ACC112 (cell line): ENCODE results near the gene FTCDNL1.

Experiments used
- H2AFZ ChIP-seq: fragments of 200-600 bp; sonication (generic); one replicate; pipeline ENCODE4 v1.6.0; 2017; ENCODE audit warnings: antibody characterized with exemption, low read length; ENCODE audit not compliant: unreplicated experiment
- H3K27ac ChIP-seq: fragments of 200-600 bp; sonication (generic); 2 replicates; pipeline ENCODE4 v1.5.1; 2014; ENCODE audit warnings: low read depth, mild to moderate bottlenecking, antibody characterized with exemption, low read length, moderate library complexity
- H3K27me3 ChIP-seq: fragments of 200-600 bp; sonication (generic); 2 replicates; pipeline ENCODE4 v1.6.1; 2014; ENCODE audit warnings: mild to moderate bottlenecking, antibody characterized with exemption, low read length, moderate library complexity, mixed read lengths; ENCODE audit not compliant: insufficient read depth
- H3K36me3 ChIP-seq: fragments of 200-600 bp; sonication (generic); 2 replicates; pipeline ENCODE4 v1.6.1; 2016; ENCODE audit warnings: mild to moderate bottlenecking, antibody characterized with exemption, low read length, moderate library complexity, mixed read lengths; ENCODE audit not compliant: insufficient read depth
- H3K4me1 ChIP-seq: fragments of 200-600 bp; sonication (generic); one replicate; pipeline ENCODE4 v1.6.1; 2016; ENCODE audit warnings: low read length, mixed read lengths; ENCODE audit not compliant: insufficient read depth, unreplicated experiment, control insufficient read depth
- H3K4me3 ChIP-seq: fragments of 200-600 bp; sonication (generic); 2 replicates; pipeline ENCODE4 v1.5.1; 2014; ENCODE audit warnings: mild to moderate bottlenecking, low read depth, low read length
- H3K79me2 ChIP-seq: fragments of 200-600 bp; sonication (generic); one replicate; pipeline ENCODE4 v1.6.0; 2016; ENCODE audit warnings: low read length; ENCODE audit not compliant: control insufficient read depth, unreplicated experiment, insufficient read depth

FTCDNL1 gene

GRCh38 chr2:199842631-199843395, 8.2 kb downstream of the FTCDNL1 start:
- Histone ChIP-seq H3K79me2 (no peaks in the 10 kb centered on the region), H3K27ac (no peak overlapping the region), H3K27me3 (no peaks in the 10 kb centered on the region), H3K36me3 (no peaks in the 10 kb centered on the region), H3K4me1 (no peaks in the 10 kb centered on the region), H2AFZ (no peak overlapping the region), H3K4me3 (no peak overlapping the region)

GRCh38 chr2:199841409-199841808, 9.6 kb downstream of the FTCDNL1 start:
- H3K4me1 ChIP-seq: no peaks in the 10 kb centered on the region
- no peak overlapping the region for H2AFZ ChIP-seq
- H3K4me3 ChIP-seq: no peak overlapping the region
- H3K27me3 ChIP-seq: no peaks in the 10 kb centered on the region
- H3K36me3 ChIP-seq: no peaks in the 10 kb centered on the region
- H3K79me2 ChIP-seq: no peaks in the 10 kb centered on the region
- H3K27ac ChIP-seq: no peak overlapping the region

GRCh38 chr2:199838399-199838798, 12.6 kb downstream of the FTCDNL1 start:
- no peaks in the 10 kb centered on the region for H3K36me3 ChIP-seq
- no peak overlapping the region for H2AFZ ChIP-seq
- H3K27me3 ChIP-seq: no peaks in the 10 kb centered on the region
- no peak overlapping the region for H3K4me3 ChIP-seq
- H3K4me1 ChIP-seq: no peaks in the 10 kb centered on the region
- no peaks in the 10 kb centered on the region for H3K79me2 ChIP-seq
- H3K27ac ChIP-seq: no peak overlapping the region

- Histone ChIP-seq H3K79me2 (no peaks in the 10 kb centered on the region), H3K36me3 (no peaks in the 10 kb centered on the region), H3K27me3 (no peaks in the 10 kb centered on the region), H3K4me3 (no peak overlapping the region), H2AFZ (no peak overlapping the region), H3K27ac (no peak overlapping the region), H3K4me1 (no peaks in the 10 kb centered on the region)
Observed at GRCh38 chr2:199836943-199837342, 14.0 kb downstream of the FTCDNL1 start.

- Histone ChIP-seq H2AFZ (no peak overlapping the region), H3K79me2 (no peaks in the 10 kb centered on the region), H3K36me3 (no peaks in the 10 kb centered on the region), H3K4me1 (no peaks in the 10 kb centered on the region), H3K27ac (no peak overlapping the region), H3K27me3 (no peaks in the 10 kb centered on the region), H3K4me3 (no peak overlapping the region)
Observed at GRCh38 chr2:199833525-199833924, 17.5 kb downstream of the FTCDNL1 start.

GRCh38 chr2:199830531-199830930, 20.5 kb downstream of the FTCDNL1 start:
- Histone ChIP-seq H3K79me2 (no peaks in the 10 kb centered on the region), H3K27me3 (no peaks in the 10 kb centered on the region), H2AFZ (no peak overlapping the region), H3K27ac (no peak overlapping the region), H3K4me1 (no peaks in the 10 kb centered on the region), H3K4me3 (no peak overlapping the region), H3K36me3 (no peaks in the 10 kb centered on the region)

- Histone ChIP-seq H3K79me2 (no peaks in the 10 kb centered on the region), H3K4me3 (no peak overlapping the region), H3K27me3 (no peaks in the 10 kb centered on the region), H3K27ac (no peak overlapping the region), H3K36me3 (no peaks in the 10 kb centered on the region), H2AFZ (no peak overlapping the region), H3K4me1 (no peaks in the 10 kb centered on the region)
Observed at GRCh38 chr2:199829628-199830027, 21.4 kb downstream of the FTCDNL1 start.

- H3K36me3 ChIP-seq: no peaks in the 10 kb centered on the region
- H3K27me3 ChIP-seq: no peaks in the 10 kb centered on the region
- H3K4me3 ChIP-seq: no peak overlapping the region
- H3K27ac ChIP-seq: no peak overlapping the region
- H3K79me2 ChIP-seq: no peaks in the 10 kb centered on the region
- no peak overlapping the region for H2AFZ ChIP-seq
- H3K4me1 ChIP-seq: no peaks in the 10 kb centered on the region
Observed at GRCh38 chr2:199819746-199820145, 31.2 kb downstream of the FTCDNL1 start.

GRCh38 chr2:199818754-199819153, 32.2 kb downstream of the FTCDNL1 start:
- Histone ChIP-seq H3K4me3 (no peak overlapping the region), H3K79me2 (no peaks in the 10 kb centered on the region), H3K4me1 (no peaks in the 10 kb centered on the region), H3K27ac (no peak overlapping the region), H3K27me3 (no peaks in the 10 kb centered on the region), H2AFZ (no peak overlapping the region), H3K36me3 (no peaks in the 10 kb centered on the region)

- Histone ChIP-seq H2AFZ (no peak overlapping the region), H3K27me3 (no peaks in the 10 kb centered on the region), H3K27ac (no peak overlapping the region), H3K4me1 (no peaks in the 10 kb centered on the region), H3K79me2 (no peaks in the 10 kb centered on the region), H3K4me3 (no peak overlapping the region), H3K36me3 (no peaks in the 10 kb centered on the region)
Observed at GRCh38 chr2:199818026-199818425, 33.0 kb downstream of the FTCDNL1 start.

- Histone ChIP-seq H2AFZ (no peak overlapping the region), H3K4me3 (no peak overlapping the region), H3K79me2 (no peaks in the 10 kb centered on the region), H3K36me3 (no peaks in the 10 kb centered on the region), H3K27ac (no peak overlapping the region), H3K27me3 (no peaks in the 10 kb centered on the region), H3K4me1 (peaks cover 13% of the 10 kb centered on the region)
Observed at GRCh38 chr2:199814817-199815211, 36.2 kb downstream of the FTCDNL1 start.
